ENCODE measurements around the gene DCUN1D5. TPM values are rescaled to one million over a fixed set of nuclear protein-coding genes. Genes with fewer than 3 reads are reported as not detected.
"Not testable (repeated sequence)": the region's sequence is repeated elsewhere in the genome, so short reads cannot be mapped to it uniquely, and the experiment has no call there.

DCUN1D5 gene
- total RNA-seq, 1 donor from 2014 or later, result 28.5 TPM

GRCh38 chr11:103035791-103036434 lies 56.0 kb downstream of the DCUN1D5 start:
- H3K9me3 Mint-ChIP-seq (ENCODE audit: unreplicated experiment), result no peaks in the 10 kb centered on the region
- peak; percentile 88 for TF ChIP-seq CTCF (IDR thresholded peaks at IDR 0.05; ENCODE audit: unreplicated experiment)
- H3K4me1 Mint-ChIP-seq (ENCODE audit: unreplicated experiment), result no peaks in the 10 kb centered on the region
- H3K36me3 Mint-ChIP-seq (ENCODE audit: low read depth, unreplicated experiment), result no peaks in the 10 kb centered on the region
- no peak overlapping the region for H3K27ac Mint-ChIP-seq (ENCODE audit: unreplicated experiment)
- H3K27me3 Mint-ChIP-seq (ENCODE audit: unreplicated experiment), result peaks cover 2% of the 10 kb centered on the region
- DNase-seq (ENCODE audit: low spot score), result peak; percentile 32
- no peak overlapping the region for H3K4me3 Mint-ChIP-seq (ENCODE audit: unreplicated experiment)

- H3K9me3 Mint-ChIP-seq (ENCODE audit: unreplicated experiment), result no peaks in the 10 kb centered on the region
- TF ChIP-seq CTCF (IDR thresholded peaks at IDR 0.05; ENCODE audit: unreplicated experiment), result no peak
- H3K27me3 Mint-ChIP-seq (ENCODE audit: unreplicated experiment), result peaks cover 2% of the 10 kb centered on the region
- no peak overlapping the region for H3K27ac Mint-ChIP-seq (ENCODE audit: unreplicated experiment)
- no peak overlapping the region for H3K4me3 Mint-ChIP-seq (ENCODE audit: unreplicated experiment)
- DNase-seq (ENCODE audit: low spot score), result no peak
- no peaks in the 10 kb centered on the region for H3K4me1 Mint-ChIP-seq (ENCODE audit: unreplicated experiment)
- H3K36me3 Mint-ChIP-seq (ENCODE audit: low read depth, unreplicated experiment), result no peaks in the 10 kb centered on the region
Measured at GRCh38 chr11:103035216-103035615, 56.7 kb downstream of the DCUN1D5 start.

- DNase-seq (ENCODE audit: low spot score), result no peak
- H3K36me3 Mint-ChIP-seq (ENCODE audit: low read depth, unreplicated experiment), result no peaks in the 10 kb centered on the region
- H3K4me3 Mint-ChIP-seq (ENCODE audit: unreplicated experiment), result no peak overlapping the region
- H3K27ac Mint-ChIP-seq (ENCODE audit: unreplicated experiment), result no peak overlapping the region
- no peaks in the 10 kb centered on the region for H3K4me1 Mint-ChIP-seq (ENCODE audit: unreplicated experiment)
- no peak for TF ChIP-seq CTCF (IDR thresholded peaks at IDR 0.05; ENCODE audit: unreplicated experiment)
- no peaks in the 10 kb centered on the region for H3K27me3 Mint-ChIP-seq (ENCODE audit: unreplicated experiment)
- H3K9me3 Mint-ChIP-seq (ENCODE audit: unreplicated experiment), result no peaks in the 10 kb centered on the region
Measured at GRCh38 chr11:103031834-103032233, 60.1 kb downstream of the DCUN1D5 start.

- no peak for TF ChIP-seq CTCF (IDR thresholded peaks at IDR 0.05; ENCODE audit: unreplicated experiment)
- H3K9me3 Mint-ChIP-seq (ENCODE audit: unreplicated experiment), result no peaks in the 10 kb centered on the region
- H3K27ac Mint-ChIP-seq (ENCODE audit: unreplicated experiment), result no peak overlapping the region
- no peaks in the 10 kb centered on the region for H3K36me3 Mint-ChIP-seq (ENCODE audit: low read depth, unreplicated experiment)
- H3K4me1 Mint-ChIP-seq (ENCODE audit: unreplicated experiment), result no peaks in the 10 kb centered on the region
- no peak for DNase-seq (ENCODE audit: low spot score)
- no peak overlapping the region for H3K4me3 Mint-ChIP-seq (ENCODE audit: unreplicated experiment)
- H3K27me3 Mint-ChIP-seq (ENCODE audit: unreplicated experiment), result no peaks in the 10 kb centered on the region
Measured at GRCh38 chr11:103029401-103029800, 62.6 kb downstream of the DCUN1D5 start.

GRCh38 chr11:103028304-103029020 lies 63.5 kb downstream of the DCUN1D5 start:
- H3K4me1 Mint-ChIP-seq (ENCODE audit: unreplicated experiment); H3K27me3 Mint-ChIP-seq (ENCODE audit: unreplicated experiment); DNase-seq (ENCODE audit: low spot score); H3K9me3 Mint-ChIP-seq (ENCODE audit: unreplicated experiment); H3K4me3 Mint-ChIP-seq (ENCODE audit: unreplicated experiment); H3K27ac Mint-ChIP-seq (ENCODE audit: unreplicated experiment); H3K36me3 Mint-ChIP-seq (ENCODE audit: low read depth, unreplicated experiment): not testable (repeated sequence)
